MM.1S (cell line): ENCODE measurements around the gene TLK1.
"Not testable (repeated sequence)": the region's sequence is repeated elsewhere in the genome, so short reads cannot be mapped to it uniquely, and the experiment has no call there.

ENCODE experiments used
- DNase-seq: peaks from one replicate; pipeline ENCODE4 v3.0.0-alpha.2; 2015
- H2AFZ ChIP-seq: fragments of 300-600 bp; sonication (generic); 2 replicates; pipeline ENCODE4 v1.6.0; 2016; ENCODE audit warnings: antibody characterized with exemption, low read length
- H3F3A ChIP-seq: fragments of 300-600 bp; sonication (generic); 2 replicates; pipeline ENCODE4 v1.6.1; 2016; ENCODE audit warnings: mild to moderate bottlenecking, antibody characterized with exemption, low read length, moderate library complexity, mixed read lengths; ENCODE audit not compliant: insufficient read depth
- H3K27ac ChIP-seq: fragments of 300-600 bp; sonication (generic); 2 replicates; pipeline ENCODE4 v1.5.1; 2016; ENCODE audit warnings: mild to moderate bottlenecking, low read length
- H3K27me3 ChIP-seq: fragments of 300-600 bp; sonication (generic); replicated peaks from 2 replicates; pipeline ENCODE4 v1.6.0; 2016; ENCODE audit warnings: low read length; ENCODE audit not compliant: insufficient read depth
- H3K36me3 ChIP-seq: fragments of 300-600 bp; sonication (generic); replicated peaks from 2 replicates; pipeline ENCODE4 v1.6.1; 2016; ENCODE audit warnings: mild to moderate bottlenecking, low read length, mixed read lengths; ENCODE audit not compliant: insufficient read depth
- H3K4me1 ChIP-seq: fragments of 300-600 bp; sonication (generic); 2 replicates; pipeline ENCODE4 v1.6.1; 2016; ENCODE audit warnings: low read length, mixed read lengths
- H3K4me2 ChIP-seq: fragments of 300-600 bp; sonication (generic); 2 replicates; pipeline ENCODE4 v1.6.0; 2016; ENCODE audit warnings: low read depth, low read length
- H3K4me3 ChIP-seq: fragments of 300-600 bp; sonication (generic); 2 replicates; pipeline ENCODE4 v1.5.1; 2016; ENCODE audit warnings: low read length, mixed read lengths
- H3K79me2 ChIP-seq: fragments of 300-600 bp; sonication (generic); 2 replicates; pipeline ENCODE4 v1.6.1; 2016; ENCODE audit warnings: mixed run types, low read length, mixed read lengths
- H3K9ac ChIP-seq: fragments of 300-600 bp; sonication (generic); 2 replicates; pipeline ENCODE4 v1.6.1; 2016; ENCODE audit warnings: low read length, mixed read lengths
- H3K9me2 ChIP-seq: fragments of 300-600 bp; sonication (generic); replicated peaks from 2 replicates; pipeline ENCODE4 v1.6.1; 2016; ENCODE audit warnings: mild to moderate bottlenecking, low read length, mixed read lengths; ENCODE audit not compliant: insufficient read depth
- H3K9me3 ChIP-seq: fragments of 300-600 bp; sonication (generic); replicated peaks from 2 replicates; pipeline ENCODE4 v1.6.1; 2016; ENCODE audit warnings: mild to moderate bottlenecking, low read length, mixed read lengths; ENCODE audit not compliant: insufficient read depth
- H4K20me1 ChIP-seq: fragments of 300-600 bp; sonication (generic); 2 replicates; pipeline ENCODE4 v1.6.1; 2016; ENCODE audit warnings: mild to moderate bottlenecking, low read length, moderate library complexity, mixed read lengths; ENCODE audit not compliant: insufficient read depth
- CTCF ChIP-seq: fragments of 300-600 bp; sonication (generic); IDR thresholded peaks from 2 replicates; pipeline ENCODE4 v1.5.1; 2016; ENCODE audit warnings: antibody characterized with exemption, low read length, mixed read lengths
- EZH2 ChIP-seq: fragments of 300-600 bp; sonication (generic); optimal IDR thresholded peaks from 2 replicates; pipeline ENCODE3; 2017; ENCODE audit warnings: low read depth, mild to moderate bottlenecking, antibody characterized with exemption, low read length, mixed read lengths
- EZH2phosphoT487 ChIP-seq: fragments of 300-600 bp; sonication (generic); IDR thresholded peaks from 2 replicates; pipeline ENCODE4 v1.6.1; 2018; ENCODE audit warnings: antibody characterized with exemption, low read length

The TLK1 gene

GRCh38 chr2:171163261-171163660 is 2.6 kb upstream of the TLK1 start:
- Histone ChIP-seq H3K79me2 (peaks cover 19% of the 10 kb centered on the region), H3K36me3 (no peaks in the 10 kb centered on the region), H3K27ac (peak overlapping the region; percentile 74), H3K4me2 (peak overlapping the region; percentile 71), H2AFZ (peak overlapping the region; percentile 71), H3K4me1 (peaks cover 28% of the 10 kb centered on the region), H3K4me3 (peak overlapping the region; percentile 10; the same call in 1 of the 2 replicates), H3F3A (peaks cover 31% of the 10 kb centered on the region), H3K9ac (peak overlapping the region; percentile 19; the same call in 1 of the 2 replicates), H3K9me2 (no peaks in the 10 kb centered on the region), H3K27me3 (no peaks in the 10 kb centered on the region), H4K20me1 (peaks cover 9% of the 10 kb centered on the region), H3K9me3 (no peaks in the 10 kb centered on the region)
- peak; percentile 85 for DNase-seq
- TF ChIP-seq EZH2 (no peak), CTCF (no peak), EZH2phosphoT487 (no peak)

GRCh38 chr2:171162522-171163197 is 2.0 kb upstream of the TLK1 start:
- Histone ChIP-seq H4K20me1 (peaks cover 14% of the 10 kb centered on the region), H3K27ac (peak overlapping the region; percentile 74), H3F3A (peaks cover 31% of the 10 kb centered on the region), H3K4me2 (peak overlapping the region; percentile 84), H3K79me2 (peaks cover 26% of the 10 kb centered on the region), H3K4me1 (peaks cover 32% of the 10 kb centered on the region)
- DNase-seq, H2AFZ ChIP-seq, H3K27me3 ChIP-seq, H3K9me2 ChIP-seq, H3K4me3 ChIP-seq, H3K9ac ChIP-seq, H3K36me3 ChIP-seq, H3K9me3 ChIP-seq: not testable (repeated sequence)

- H2AFZ ChIP-seq: peak overlapping the region; percentile 88
- peaks cover 41% of the 10 kb centered on the region for H3K79me2 ChIP-seq
- H3K27me3 ChIP-seq: no peaks in the 10 kb centered on the region
- H4K20me1 ChIP-seq: peaks cover 24% of the 10 kb centered on the region
- H3K36me3 ChIP-seq: no peaks in the 10 kb centered on the region
- peak overlapping the region; percentile 89 for H3K4me3 ChIP-seq
- peak; percentile 77 for DNase-seq
- H3K9ac ChIP-seq: peak overlapping the region; percentile 83
- TF ChIP-seq EZH2phosphoT487 (no peak), CTCF (no peak), EZH2 (no peak)
- H3K9me3 ChIP-seq: no peaks in the 10 kb centered on the region
- H3K27ac ChIP-seq: peak overlapping the region; percentile 89
- H3F3A ChIP-seq: peaks cover 31% of the 10 kb centered on the region
- peaks cover 32% of the 10 kb centered on the region for H3K4me1 ChIP-seq
- H3K4me2 ChIP-seq: peak overlapping the region; percentile 84
- no peaks in the 10 kb centered on the region for H3K9me2 ChIP-seq
Observed at GRCh38 chr2:171160956-171161740, 455 bp upstream of the TLK1 start.
